Measurements from ENCODE around the gene PROX2. TPM values are rescaled to one million over a fixed set of nuclear protein-coding genes. Genes with fewer than 3 reads are reported as not detected.

The PROX2 gene
- not detected in 5 replicates for total RNA-seq (2022; extraction: Qiagen RNA extraction; ENCODE audit: low read depth)

GRCh38 chr14:74875941-74876913, at the start of gene PROX2:
PROX2 (minus strand) TSS chr14:74876145; CDS start chr14:74863834, 12,311 bp downstream.

GRCh38 chr14:74922752-74923401, 46.9 kb upstream of the PROX2 start, which contains the start of gene RPS6KL1:
RPS6KL1 (minus strand) TSS chr14:74923260; CDS start chr14:74921541, 1,719 bp downstream.

GRCh38 chr14:74881431-74882102, 5.6 kb upstream of the PROX2 start, which contains the start of gene DLST:
DLST (plus strand) TSS chr14:74881916; CDS start chr14:74881954, 38 bp downstream.

Other genes with a start within 250 kb of the PROX2 start
- gene AREL1, start 163.1 kb downstream of the PROX2 start, total RNA-seq (2022; extraction: Qiagen RNA extraction; ENCODE audit: low read depth) = 20.7 to 26.5 TPM (median 25.8 TPM) in 5 replicates
- 38.6 to 73.8 TPM (median 50.3 TPM) in 5 replicates for gene FCF1, start 163.0 kb downstream of the PROX2 start, total RNA-seq (2022; extraction: Qiagen RNA extraction; ENCODE audit: low read depth)
- 34.0 to 48.2 TPM (median 41.1 TPM) in 5 replicates for gene YLPM1, start 112.8 kb downstream of the PROX2 start, total RNA-seq (2022; extraction: Qiagen RNA extraction; ENCODE audit: low read depth)
- 88.4 to 101 TPM (median 92.1 TPM) in 5 replicates for gene DLST, start 5.8 kb upstream of the PROX2 start, total RNA-seq (2022; extraction: Qiagen RNA extraction; ENCODE audit: low read depth)
- 0.16 to 0.68 TPM (median 0.38 TPM) in 5 replicates for gene RPS6KL1, start 47.1 kb upstream of the PROX2 start, total RNA-seq (2022; extraction: Qiagen RNA extraction; ENCODE audit: low read depth)
- 2.4 to 4.1 TPM (median 3.2 TPM) in 5 replicates for gene PGF, start 79.5 kb upstream of the PROX2 start, total RNA-seq (2022; extraction: Qiagen RNA extraction; ENCODE audit: low read depth)
- 74.4 to 95.7 TPM (median 76.6 TPM) in 5 replicates for gene EIF2B2, start 126.8 kb upstream of the PROX2 start, total RNA-seq (2022; extraction: Qiagen RNA extraction; ENCODE audit: low read depth)
- 16.8 to 19.2 TPM (median 17.5 TPM) in 5 replicates for gene MLH3, start 175.3 kb upstream of the PROX2 start, total RNA-seq (2022; extraction: Qiagen RNA extraction; ENCODE audit: low read depth)
- 18.6 to 25.8 TPM (median 23.5 TPM) in 5 replicates for gene ACYP1, start 187.9 kb upstream of the PROX2 start, total RNA-seq (2022; extraction: Qiagen RNA extraction; ENCODE audit: low read depth)
- 3.0 to 4.3 TPM (median 3.3 TPM) in 5 replicates for gene ZC2HC1C, start 193.5 kb upstream of the PROX2 start, total RNA-seq (2022; extraction: Qiagen RNA extraction; ENCODE audit: low read depth)